ENCODE data around the gene CCDC127. TPM values are rescaled to one million over a fixed set of nuclear protein-coding genes. Genes with fewer than 3 reads are reported as not detected.
"Not testable (repeated sequence)": the region's sequence is repeated elsewhere in the genome, so short reads cannot be mapped to it uniquely, and the experiment has no call there.

CCDC127 gene
- total and polyA plus RNA-seq, 10 donors: 1.2 to 8.9 (median 3.6) TPM

- H3K4me3 ChIP-seq; H3K4me1 ChIP-seq; H3K27me3 ChIP-seq (replicated peaks in 1 of 7); H3K9me3 ChIP-seq; DNase-seq; intact Hi-C loops (cut with DNase I; ENCODE audit: low total_unique reads): not testable (repeated sequence)
- Histone ChIP-seq H3K36me3 (peaks cover 3 to 63% (median 17%) of the 10 kb centered on the region in 6 donors), H3K27ac (peak overlapping the region in 4 of 8 donors; percentile 52 to 65 (median 56))
- 67 to 72% (median 71%) methylated on average over 9 of the region's 9 CpGs for whole genome bisulfite sequencing, 5 donors
- TF ChIP-seq POLR2AphosphoS5 (IDR thresholded peaks at IDR 0.05): peak in 1 of 3 donors; percentile 16
Measured at GRCh38 chr5:263275-263974, 45.5 kb upstream of the CCDC127 start.

GRCh38 chr5:257148-257547 lies 39.2 kb upstream of the CCDC127 start:
- TF ChIP-seq CTCF (IDR thresholded peaks at IDR 0.05 in 8 of 11, conservative IDR thresholded peaks at IDR 0.05 in 3 of 11) (no peak), POLR2AphosphoS5 (IDR thresholded peaks at IDR 0.05) (no peak), POLR2A (IDR thresholded peaks at IDR 0.05) (no peak)
- intact Hi-C loops (cut with DNase I; ENCODE audit: low total_unique reads): no loop called here
- no peaks in the 10 kb centered on the region for H3K27me3 ChIP-seq (replicated peaks in 1 of 7)
- H3K9me3 ChIP-seq: peaks cover 0 to 6% (median 0%) of the 10 kb centered on the region in 8 donors
- 83 to 100% (median 92%) methylated on average over 12 to 13 of the region's 13 CpGs for WGBS, 5 donors
- H3K36me3 ChIP-seq: peaks cover 4 to 77% (median 32%) of the 10 kb centered on the region in 6 donors
- peaks cover 0 to 13% (median 5%) of the 10 kb centered on the region in 6 donors for H3K4me1 ChIP-seq
- no peak overlapping the region for H3K27ac ChIP-seq
- DNase-seq: no peak
- H3K4me3 ChIP-seq: no peak overlapping the region

- H3K9me3 ChIP-seq; intact Hi-C loops (cut with DNase I; ENCODE audit: low total_unique reads); H3K4me3 ChIP-seq; H3K27ac ChIP-seq; DNase-seq; H3K27me3 ChIP-seq (replicated peaks in 1 of 7): not testable (repeated sequence)
- H3K36me3 ChIP-seq: peaks cover 4 to 79% (median 34%) of the 10 kb centered on the region in 6 donors
- WGBS, 5 donors: 90 to 98% (median 97%) methylated on average over 8 of the region's 8 CpGs
- peaks cover 0 to 16% (median 5%) of the 10 kb centered on the region in 6 donors for H3K4me1 ChIP-seq
Measured at GRCh38 chr5:256347-256746, 38.4 kb upstream of the CCDC127 start.

- DNase-seq; H3K9me3 ChIP-seq; H3K27ac ChIP-seq; H3K27me3 ChIP-seq (replicated peaks in 1 of 7); intact Hi-C loops (cut with DNase I; ENCODE audit: low total_unique reads); H3K4me3 ChIP-seq: not testable (repeated sequence)
- Histone ChIP-seq H3K4me1 (peaks cover 0 to 16% (median 5%) of the 10 kb centered on the region in 6 donors), H3K36me3 (peaks cover 4 to 89% (median 40%) of the 10 kb centered on the region in 6 donors)
- WGBS, 5 donors: 92 to 97% (median 96%) methylated on average over 7 of the region's 7 CpGs
Measured at GRCh38 chr5:255116-255515, 37.2 kb upstream of the CCDC127 start.

- Histone ChIP-seq H3K36me3 (peaks cover 4 to 96% (median 45%) of the 10 kb centered on the region in 6 donors), H3K4me1 (peaks cover 0 to 16% (median 5%) of the 10 kb centered on the region in 6 donors)
- H3K27ac ChIP-seq; DNase-seq; H3K9me3 ChIP-seq; H3K27me3 ChIP-seq (replicated peaks in 1 of 7); H3K4me3 ChIP-seq; intact Hi-C loops (cut with DNase I; ENCODE audit: low total_unique reads): not testable (repeated sequence)
- 93 to 96% (median 95%) methylated on average over 10 to 14 of the region's 15 CpGs for WGBS, 5 donors
Measured at GRCh38 chr5:254322-254721, 36.4 kb upstream of the CCDC127 start.

- DNase-seq: no peak
- H3K4me1 ChIP-seq: peaks cover 0 to 16% (median 5%) of the 10 kb centered on the region in 6 donors
- H3K4me3 ChIP-seq: no peak overlapping the region
- H3K27ac ChIP-seq: peak overlapping the region in 7 of 8 donors; percentile 13 to 78 (median 52)
- 24 to 54% (median 37%) methylated on average over 10 of the region's 10 CpGs for WGBS, 5 donors
- H3K27me3 ChIP-seq (replicated peaks in 1 of 7): no peaks in the 10 kb centered on the region
- intact Hi-C loops (cut with DNase I; ENCODE audit: low total_unique reads): no loop called here
- no peaks in the 10 kb centered on the region for H3K9me3 ChIP-seq
- no peak for TF ChIP-seq POLR2AphosphoS5 (IDR thresholded peaks at IDR 0.05)
- no peak for TF ChIP-seq POLR2A (IDR thresholded peaks at IDR 0.05)
- TF ChIP-seq CTCF (IDR thresholded peaks at IDR 0.05 in 8 of 11, conservative IDR thresholded peaks at IDR 0.05 in 3 of 11): no peak
- peaks cover 4 to 97% (median 62%) of the 10 kb centered on the region in 6 donors for H3K36me3 ChIP-seq
Measured at GRCh38 chr5:252546-252945, 34.6 kb upstream of the CCDC127 start.

- H3K4me1 ChIP-seq: peaks cover 0 to 16% (median 5%) of the 10 kb centered on the region in 6 donors
- peak overlapping the region in 4 of 8 donors; percentile 52 to 78 (median 64) for H3K27ac ChIP-seq
- H3K4me3 ChIP-seq; H3K9me3 ChIP-seq; DNase-seq; intact Hi-C loops (cut with DNase I; ENCODE audit: low total_unique reads); H3K27me3 ChIP-seq (replicated peaks in 1 of 7): not testable (repeated sequence)
- WGBS, 5 donors: 18 to 51% (median 38%) methylated on average over 11 of the region's 11 CpGs
- peaks cover 4 to 97% (median 62%) of the 10 kb centered on the region in 6 donors for H3K36me3 ChIP-seq
Measured at GRCh38 chr5:251975-252374, 34.0 kb upstream of the CCDC127 start.

GRCh38 chr5:251538-251937 lies 33.6 kb upstream of the CCDC127 start:
- DNase-seq; H3K9me3 ChIP-seq; intact Hi-C loops (cut with DNase I; ENCODE audit: low total_unique reads); H3K27me3 ChIP-seq (replicated peaks in 1 of 7); H3K4me3 ChIP-seq: not testable (repeated sequence)
- Histone ChIP-seq H3K4me1 (peaks cover 0 to 16% (median 5%) of the 10 kb centered on the region in 6 donors), H3K36me3 (peaks cover 0 to 97% (median 62%) of the 10 kb centered on the region in 6 donors), H3K27ac (peak overlapping the region in 4 of 8 donors; percentile 52 to 78 (median 64))
- 45 to 65% (median 58%) methylated on average over 8 of the region's 8 CpGs for WGBS, 5 donors

Data from spleen (tissue), 11 donors.